IMR-90 (cell line): ENCODE data around the gene CAMK2D. TPM values are rescaled to one million over a fixed set of nuclear protein-coding genes. Genes with fewer than 3 reads are reported as not detected.

Experiments
- ATAC-seq: fragments of 200-7000 bp; cut with Tn5 transposase; 2 replicates; pipeline ENCODE4 v1.9.1; 2020; ENCODE audit warnings: low read depth, mild to moderate bottlenecking, moderate library complexity
- BruUV-seq: library from RNA; stranded (reverse); fragments of 400-500 nt; replicated peaks from 2 replicates; lab custom pipeline; 2021; lab: Mats Ljungman, UMichigan
- CTCF ChIA-PET: fragments of 300-600 bp; formaldehyde crosslinking; extraction: SDS; loops from one replicate; lab custom pipeline; 2021; ENCODE audit warnings: antibody characterized with exemption; lab: Yijun Ruan, JAX
- POLR2A ChIA-PET: fragments of 300-600 bp; sonication (Branson Sonifier 250); formaldehyde crosslinking; loops from one replicate; lab custom pipeline; 2022; ENCODE audit warnings: antibody characterized with exemption; ENCODE audit not compliant: unreplicated experiment; lab: Charles Lee
- DNase-seq: peaks from one replicate; pipeline ENCODE4 v3.0.0; 2013
- H2AFZ ChIP-seq: replicated peaks from 2 replicates; pipeline ENCODE3; 2013; ENCODE audit warnings: low read length, mild to moderate bottlenecking; ENCODE audit not compliant: poor library complexity
- H2AK5ac ChIP-seq: 2 replicates; pipeline ENCODE4 v1.6.1; 2013; ENCODE audit warnings: low read depth, low read length, inconsistent platforms
- H2AK9ac ChIP-seq: replicated peaks from 2 replicates; pipeline ENCODE3; 2013; ENCODE audit warnings: mild to moderate bottlenecking, low read depth, low read length, moderate library complexity; ENCODE audit not compliant: poor library complexity
- H2BK120ac ChIP-seq: 2 replicates; pipeline ENCODE4 v1.6.1; 2013; ENCODE audit warnings: low read depth, low read length, inconsistent platforms
- H2BK15ac ChIP-seq: 3 replicates; pipeline ENCODE4 v1.6.1; 2013; ENCODE audit warnings: low read depth, low read length, inconsistent platforms
- H2BK20ac ChIP-seq: 2 replicates; pipeline ENCODE4 v1.6.1; 2013; ENCODE audit warnings: low read depth, mild to moderate bottlenecking, inconsistent platforms, low read length, moderate library complexity
- H2BK5ac ChIP-seq: 2 replicates; pipeline ENCODE4 v1.6.1; 2013; ENCODE audit warnings: mild to moderate bottlenecking, low read depth, low read length, inconsistent platforms; ENCODE audit not compliant: poor library complexity, severe bottlenecking
- H3K14ac ChIP-seq: replicated peaks from 2 replicates; pipeline ENCODE4 v1.6.1; 2013; ENCODE audit warnings: low read depth, low read length, inconsistent platforms
- H3K18ac ChIP-seq: 2 replicates; pipeline ENCODE4 v1.6.1; 2013; ENCODE audit warnings: low read depth, low read length, control low read depth
- H3K23ac ChIP-seq: 2 replicates; pipeline ENCODE4 v1.6.1; 2013; ENCODE audit warnings: low read depth, low read length, inconsistent platforms
- H3K27ac ChIP-seq: 2 replicates; pipeline ENCODE4 v1.5.1; 2013; ENCODE audit warnings: mild to moderate bottlenecking, control low read depth, low read length; ENCODE audit not compliant: insufficient read depth
- H3K27me3 ChIP-seq: 2 replicates; pipeline ENCODE4 v1.6.1; 2013; ENCODE audit warnings: low read length; ENCODE audit not compliant: control insufficient read depth, insufficient read depth
- H3K36me3 ChIP-seq: 2 replicates; pipeline ENCODE4 v1.6.1; 2013; ENCODE audit warnings: low read length, mixed read lengths; ENCODE audit not compliant: control insufficient read depth, insufficient read depth
- H3K4ac ChIP-seq: 2 replicates; pipeline ENCODE4 v1.6.1; 2013; ENCODE audit warnings: low read depth, low read length, inconsistent platforms
- H3K4me1 ChIP-seq: 2 replicates; pipeline ENCODE4 v1.6.1; 2013; ENCODE audit warnings: low read length, mixed read lengths; ENCODE audit not compliant: control insufficient read depth, insufficient read depth
- H3K4me2 ChIP-seq: 2 replicates; pipeline ENCODE4 v1.6.1; 2013; ENCODE audit warnings: low read depth, mild to moderate bottlenecking, control low read depth, low read length, moderate library complexity
- H3K4me3 ChIP-seq: 2 replicates; pipeline ENCODE4 v1.5.1; 2013; ENCODE audit warnings: low read depth, mild to moderate bottlenecking, control low read depth, low read length, moderate library complexity; ENCODE audit not compliant: insufficient read depth
- H3K56ac ChIP-seq: 2 replicates; pipeline ENCODE4 v1.6.1; 2013; ENCODE audit warnings: low read length, inconsistent platforms; ENCODE audit not compliant: insufficient read depth; ENCODE audit errors: extremely low read depth
- H3K79me1 ChIP-seq, 2 experiments: 2 replicates each; pipeline ENCODE4 v1.6.1; 2013; ENCODE audit warnings: low read length in 2 of 2, inconsistent platforms in 1 of 2, low read depth in 1 of 2
- H3K9ac ChIP-seq: 2 replicates; pipeline ENCODE4 v1.6.1; 2013; ENCODE audit warnings: low read depth, low read length, control low read depth
- H3K9me1 ChIP-seq: 2 replicates; pipeline ENCODE4 v1.6.1; 2013; ENCODE audit warnings: low read length, inconsistent platforms; ENCODE audit not compliant: insufficient read depth
- H3K9me3 ChIP-seq: 2 replicates; pipeline ENCODE4 v1.6.1; 2013; ENCODE audit warnings: low read length; ENCODE audit not compliant: control insufficient read depth, insufficient read depth
- H4K20me1 ChIP-seq: 2 replicates; pipeline ENCODE4 v1.6.1; 2013; ENCODE audit warnings: low read length, inconsistent platforms; ENCODE audit not compliant: insufficient read depth
- H4K5ac ChIP-seq: 2 replicates; pipeline ENCODE4 v1.6.1; 2013; ENCODE audit warnings: mild to moderate bottlenecking, low read depth, low read length, control low read depth
- H4K8ac ChIP-seq, 2 experiments: 2 replicates each; pipeline ENCODE4 v1.6.1; 2013; ENCODE audit warnings: low read depth in 2 of 2, low read length in 2 of 2, control low read depth in 1 of 2, inconsistent platforms in 1 of 2
- H4K91ac ChIP-seq: 2 replicates; pipeline ENCODE4 v1.6.1; 2013; ENCODE audit warnings: low read depth, low read length, inconsistent platforms; ENCODE audit not compliant: insufficient read depth
- BHLHE40 ChIP-seq: fragments of 150-350 bp; IDR thresholded peaks from 2 replicates; pipeline ENCODE4 v1.6.1; 2016; ENCODE audit warnings: mild to moderate bottlenecking, low read depth, low read length
- CEBPB ChIP-seq: IDR thresholded peaks from 2 replicates; pipeline ENCODE4 v1.6.1; 2012; ENCODE audit warnings: low read depth, low read length, improper control_type of control experiment
- CHD1 ChIP-seq: IDR thresholded peaks from 2 replicates; pipeline ENCODE4 v1.6.1; 2012; ENCODE audit warnings: low read depth, low read length, improper control_type of control experiment
- CTCF ChIP-seq: conservative IDR thresholded peaks from 2 replicates; pipeline ENCODE4 v1.5.1; 2012; ENCODE audit warnings: mild to moderate bottlenecking, low read depth, low read length, improper control_type of control experiment
- ELK1 ChIP-seq: fragments of 150-350 bp; IDR thresholded peaks from 2 replicates; pipeline ENCODE4 v1.6.1; 2016; ENCODE audit warnings: low read depth, mild to moderate bottlenecking, low read length, moderate library complexity, borderline replicate concordance
- FOS ChIP-seq: fragments of 150-350 bp; IDR thresholded peaks from 2 replicates; pipeline ENCODE4 v1.6.1; 2016; ENCODE audit warnings: low read depth, low read length
- MAFK ChIP-seq: IDR thresholded peaks from 2 replicates; pipeline ENCODE4 v1.6.1; 2012; ENCODE audit warnings: low read depth, low read length, improper control_type of control experiment
- MAZ ChIP-seq: IDR thresholded peaks from 2 replicates; pipeline ENCODE4 v1.6.1; 2012; ENCODE audit warnings: low read depth, mild to moderate bottlenecking, low read length, improper control_type of control experiment, moderate library complexity, borderline replicate concordance
- MXI1 ChIP-seq: IDR thresholded peaks from 2 replicates; pipeline ENCODE4 v1.6.1; 2012; ENCODE audit warnings: low read depth, mild to moderate bottlenecking, low read length, moderate library complexity, borderline replicate concordance
- NFE2L2 ChIP-seq: fragments of 150-350 bp; IDR thresholded peaks from 2 replicates; pipeline ENCODE4 v1.6.1; 2016; ENCODE audit warnings: low read depth, mild to moderate bottlenecking, low read length
- POLR2A ChIP-seq: IDR thresholded peaks from 2 replicates; pipeline ENCODE4 v1.6.1; 2012; ENCODE audit warnings: mild to moderate bottlenecking, low read depth, low read length
- RAD21 ChIP-seq: IDR thresholded peaks from 2 replicates; pipeline ENCODE4 v1.6.1; 2012; ENCODE audit warnings: low read length, improper control_type of control experiment
- RCOR1 ChIP-seq: IDR thresholded peaks from 2 replicates; pipeline ENCODE4 v1.6.1; 2012; ENCODE audit warnings: mild to moderate bottlenecking, low read length, improper control_type of control experiment; ENCODE audit not compliant: insufficient replicate concordance
- RFX5 ChIP-seq: IDR thresholded peaks from 2 replicates; pipeline ENCODE4 v1.8.0; 2012; ENCODE audit warnings: low read depth, mild to moderate bottlenecking, low read length, moderate library complexity
- SMC3 ChIP-seq: fragments of 150-350 bp; IDR thresholded peaks from 2 replicates; pipeline ENCODE4 v1.6.1; 2016; ENCODE audit warnings: low read depth, mild to moderate bottlenecking, antibody characterized with exemption, low read length, moderate library complexity
- USF2 ChIP-seq: fragments of 150-350 bp; IDR thresholded peaks from 2 replicates; pipeline ENCODE4 v1.6.1; 2017; ENCODE audit warnings: mild to moderate bottlenecking, antibody characterized with exemption, low read length, low read depth
- WGBS, 2 experiments: methylation state at CpG; one replicate each; pipeline versions ENCODE4 v1.1.5 to v1.1.7; 2013; ENCODE audit warnings: missing lambda C conversion rate in 2 of 2; ENCODE audit not compliant: insufficient read length in 1 of 2; ENCODE audit errors: extremely low coverage in 2 of 2; 5-methylcytosine and 5-hydroxymethylcytosine counted together
- dilution Hi-C: fragments of 300-500 bp; cut with HindIII; formaldehyde crosslinking; loops from one replicate; pipeline ENCODE4 v1.14.3; 2018; ENCODE audit warnings: low sequenced_read_pairs; ENCODE audit not compliant: unreplicated experiment
- in situ Hi-C: fragments of 300-500 bp; cut with MboI; formaldehyde crosslinking; loops from 3 replicates; pipeline ENCODE4 v1.14.3; 2019; ENCODE audit warnings: low sequenced_read_pairs, inconsistent platforms, mixed read lengths
- intact Hi-C: fragments of 100-400 bp; cut with micrococcal nuclease; formaldehyde crosslinking; loops from 2 replicates; pipeline ENCODE4 v1.10.0; 2022
- polyA plus RNA-seq, 3 experiments: library from polyadenylated mRNA; depleted of rRNA; stranded (reverse); fragments of >200 nt; gene quantifications; 2 replicates each; pipeline ENCODE4 v1.2.3, GENCODE V29; 2012; ENCODE audit warnings: low replicate concordance in 1 of 3
- total RNA-seq: library from RNA; depleted of rRNA; stranded (reverse); fragments of >200 nt; gene quantifications from 2 replicates; pipeline ENCODE4 v1.2.3, GENCODE V29; 2012

Gene CAMK2D
- total and polyA plus RNA-seq, 2 of the 4 experiments (the other 2 are of a cell fraction), result 44.6 to 156 TPM

DNA sequence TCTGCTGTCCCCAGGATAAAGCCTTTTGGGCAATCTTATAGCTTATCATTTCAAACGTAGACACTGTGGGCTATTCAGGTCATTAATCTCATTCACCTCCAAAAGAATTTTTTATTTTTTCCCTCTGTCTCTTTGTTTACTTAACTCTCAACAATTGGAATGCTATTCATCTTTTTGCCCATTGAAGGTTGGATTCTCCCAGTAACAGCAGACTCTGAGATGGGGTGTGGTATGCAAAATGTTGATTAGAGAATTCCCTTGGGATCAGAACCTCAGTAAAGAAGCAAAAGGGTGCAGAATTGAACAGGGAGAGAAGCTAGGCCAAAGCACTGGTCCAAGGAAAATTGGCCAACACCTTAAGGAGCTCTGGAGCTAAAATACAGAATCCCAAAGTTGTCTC lies 60.4 kb downstream of the CAMK2D start:
- Histone ChIP-seq H3K18ac (no peak overlapping the region), H3K4me1 (peaks cover 9% of the 10 kb centered on the region), H2BK5ac (peak overlapping the region; percentile 4), H3K56ac (no peak overlapping the region), H3K79me1 (peaks cover 25 to 75% of the 10 kb centered on the region in 2 experiments), H4K8ac (no peak overlapping the region; a peak in 1 of 4 replicates), H3K9ac (no peak overlapping the region), H3K27me3 (no peaks in the 10 kb centered on the region), H2BK120ac (peak overlapping the region; percentile 1; the same call in 1 of the 2 replicates), H3K14ac (0 out of 2 replicates have a peak overlapping the region, but pooled peaks have one; percentile 20), H2BK15ac (peak overlapping the region; percentile 80; the same call in 1 of the 3 replicates), H3K4me2 (no peak overlapping the region), H2AK5ac (peak overlapping the region; percentile 64; the same call in 1 of the 2 replicates), H4K5ac (peak overlapping the region; percentile 46; the same call in 1 of the 2 replicates), H2BK20ac (peak overlapping the region; percentile 41; the same call in 1 of the 2 replicates), H3K9me3 (no peaks in the 10 kb centered on the region), H3K9me1 (peaks cover 14% of the 10 kb centered on the region; the same call in 1 of the 2 replicates), H3K4ac (peak overlapping the region; percentile 66; the same call in 1 of the 2 replicates), H4K20me1 (0 out of 2 replicates have a peak, but pooled peaks cover 4% of the 10 kb centered on the region), H4K91ac (peak overlapping the region; percentile 17), H2AFZ (no peak overlapping the region), H3K27ac (no peak overlapping the region), H3K4me3 (no peak overlapping the region), H3K36me3 (no peaks in the 10 kb centered on the region), H3K23ac (no peak overlapping the region), H2AK9ac (no peak overlapping the region)
- TF ChIP-seq USF2, result no peak
- TF ChIP-seq FOS, result no peak
- TF ChIP-seq MXI1, result no peak
- no peak for TF ChIP-seq CHD1
- no peak for TF ChIP-seq RAD21
- no peak for TF ChIP-seq RCOR1
- TF ChIP-seq MAZ, result no peak
- no peak for TF ChIP-seq ELK1
- no peak for TF ChIP-seq MAFK
- TF ChIP-seq SMC3, result no peak
- no peak for TF ChIP-seq POLR2A
- TF ChIP-seq NFE2L2, result no peak
- no peak for TF ChIP-seq RFX5
- no peak for TF ChIP-seq CEBPB
- no peak for TF ChIP-seq CTCF
- no peak for TF ChIP-seq BHLHE40
- dilution Hi-C loops (no loop called here), in situ Hi-C loops (no loop called here), intact Hi-C loops (no loop called here)
- ATAC-seq, result no peak
- no CpG with 5 or more reads among the region's 1 CpG for WGBS, 2 experiments
- BruUV-seq, result no TSS peak
- no peak for DNase-seq
- ChIA-PET POLR2A (no interaction called here), CTCF (interaction anchor here (0.7 to 1.1 kb wide), 4 partner anchors 13 to 354 kb away, joined by 3 to 5 read pairs (median 3); no protein-coding TSS in a partner anchor)
